HepG2 (cell line): ENCODE data around the gene HS6ST1. TPM values are rescaled to one million over a fixed set of nuclear protein-coding genes. Genes with fewer than 3 reads are reported as not detected.

Source experiments
- ARNTL ChIP-seq: sonication (generic); formaldehyde crosslinking; IDR thresholded peaks from 2 replicates; pipeline ENCODE4 v1.4.0; 2020; ENCODE audit warnings: mild to moderate bottlenecking, missing genetic modification reagents
- FOXA3 ChIP-seq: IDR thresholded peaks from 2 replicates; pipeline ENCODE4 v1.6.1; 2016; ENCODE audit warnings: missing genetic modification reagents, missing compliant biosample characterization
- HNRNPK ChIP-seq: fragments of 200-400 bp; formaldehyde crosslinking; IDR thresholded peaks from 2 replicates; pipeline ENCODE4 v1.6.1; 2018; ENCODE audit warnings: low read length, low read depth, moderate library complexity, mild to moderate bottlenecking; ENCODE audit not compliant: poor library complexity, severe bottlenecking
- MAFF ChIP-seq: IDR thresholded peaks from 2 replicates; pipeline ENCODE4 v1.6.1; 2011; ENCODE audit warnings: low read depth, low read length, improper control_type of control experiment
- MED1 ChIP-seq: sonication (generic); formaldehyde crosslinking; IDR thresholded peaks from 2 replicates; pipeline ENCODE4 v1.4.0; 2020; ENCODE audit warnings: missing genetic modification reagents
- MIER2 ChIP-seq: IDR thresholded peaks from 2 replicates; pipeline ENCODE4 v1.6.1; 2016; ENCODE audit warnings: missing biosample characterization, missing genetic modification reagents
- NR3C1 ChIP-seq: sonication (generic); formaldehyde crosslinking; IDR thresholded peaks from 2 replicates; pipeline ENCODE4 v1.4.0; 2020; ENCODE audit warnings: missing genetic modification reagents
- PCBP2 ChIP-seq: fragments of 200-400 bp; formaldehyde crosslinking; optimal IDR thresholded peaks from 2 replicates; pipeline ENCODE3; 2018; ENCODE audit warnings: low read length, low read depth; ENCODE audit not compliant: poor library complexity, severe bottlenecking
- PHF21A ChIP-seq: sonication (generic); formaldehyde crosslinking; IDR thresholded peaks from 2 replicates; pipeline ENCODE4 v1.5.0; 2020; ENCODE audit warnings: mild to moderate bottlenecking, missing genetic modification reagents
- REPIN1 ChIP-seq: sonication (generic); formaldehyde crosslinking; IDR thresholded peaks from 2 replicates; pipeline ENCODE4 v1.8.0; 2022; ENCODE audit warnings: missing genetic modification reagents, low read depth, mild to moderate bottlenecking, borderline replicate concordance
- SP140L ChIP-seq: sonication (generic); formaldehyde crosslinking; IDR thresholded peaks from 2 replicates; pipeline ENCODE4 v1.4.0; 2020; ENCODE audit warnings: missing genetic modification reagents, borderline replicate concordance
- SRSF1 ChIP-seq: fragments of 200-400 bp; formaldehyde crosslinking; optimal IDR thresholded peaks from 2 replicates; pipeline ENCODE3; 2017; ENCODE audit warnings: mild to moderate bottlenecking, low read depth, low read length, moderate library complexity
- ZC3H13 ChIP-seq: sonication (generic); formaldehyde crosslinking; IDR thresholded peaks from 2 replicates; pipeline ENCODE4 v1.8.1; 2023; ENCODE audit warnings: mild to moderate bottlenecking, missing genetic modification reagents, moderate library complexity
- ZFAT ChIP-seq: sonication (generic); formaldehyde crosslinking; conservative IDR thresholded peaks from 2 replicates; pipeline ENCODE4 v1.8.1; 2023; ENCODE audit warnings: missing genetic modification reagents, inconsistent platforms
- ZNF143 ChIP-seq: sonication (generic); formaldehyde crosslinking; IDR thresholded peaks from 2 replicates; pipeline ENCODE4 v1.4.0; 2020; ENCODE audit warnings: missing genetic modification reagents
- ZNF230 ChIP-seq: sonication (generic); formaldehyde crosslinking; IDR thresholded peaks from 2 replicates; pipeline ENCODE4 v1.4.0; 2020; ENCODE audit warnings: mild to moderate bottlenecking, missing genetic modification reagents
- ZNF496 ChIP-seq: sonication (generic); formaldehyde crosslinking; IDR thresholded peaks from 2 replicates; pipeline ENCODE4 v1.8.1; 2023; ENCODE audit warnings: mild to moderate bottlenecking, moderate library complexity, missing genetic modification reagents; ENCODE audit not compliant: insufficient replicate concordance
- ZNF660 ChIP-seq: sonication (generic); formaldehyde crosslinking; IDR thresholded peaks from 2 replicates; pipeline ENCODE4 v1.5.1; 2020; ENCODE audit warnings: mild to moderate bottlenecking, low read depth, missing genetic modification reagents, borderline replicate concordance
- polyA plus RNA-seq, 8 experiments: library from polyadenylated mRNA; depleted of rRNA in 3 of 8; stranded (reverse) in 7 of 8; unstranded in 1 of 8; fragments of >200 nt; fragmentation: Illumina TruSeq in 4 of 8; extraction: Trizol in 4 of 8; gene quantifications; 2 replicates each; pipeline versions ENCODE4 v1.2.1 to v1.2.3, GENCODE V29; 2011 to 2016; ENCODE audit warnings: low read depth in 4 of 8, missing spikeins in 1 of 8, mixed read lengths in 1 of 8; ENCODE audit not compliant: insufficient read depth in 1 of 8
- total RNA-seq, 5 experiments: library from RNA; depleted of rRNA; stranded (reverse); fragments of >200 nt; fragmentation: Illumina TruSeq; extraction: Trizol; gene quantifications; 2 replicates each; pipeline ENCODE4 v1.2.3, GENCODE V29; 2016; ENCODE audit warnings: low read depth in 1 of 5
- TF ChIP-seq, protein P1 (sequence below): sonication (generic); formaldehyde crosslinking; IDR thresholded peaks from 2 replicates; pipeline ENCODE4 v1.4.0; 2020; ENCODE audit warnings: mild to moderate bottlenecking, low read depth, missing genetic modification reagents
- TF ChIP-seq, protein P2 (sequence below): sonication (generic); formaldehyde crosslinking; IDR thresholded peaks from 2 replicates; pipeline ENCODE4 v1.5.1; 2020; ENCODE audit warnings: missing genetic modification reagents, mild to moderate bottlenecking, borderline replicate concordance
- TF ChIP-seq, protein P3 (sequence below): sonication (generic); formaldehyde crosslinking; IDR thresholded peaks from 2 replicates; pipeline ENCODE4 v1.5.0; 2020; ENCODE audit warnings: missing genetic modification reagents
- TF ChIP-seq, protein P4 (sequence below): sonication (generic); formaldehyde crosslinking; IDR thresholded peaks from 2 replicates; pipeline ENCODE4 v1.5.0; 2020; ENCODE audit warnings: missing genetic modification reagents
- TF ChIP-seq, protein P5 (sequence below): sonication (generic); formaldehyde crosslinking; IDR thresholded peaks from 2 replicates; pipeline ENCODE4 v1.8.1; 2023; ENCODE audit warnings: mild to moderate bottlenecking, missing genetic modification reagents

The HS6ST1 gene
- total and polyA plus RNA-seq, 2 of the 13 experiments (the other 11 are each of a cell fraction or from before 2014, with no cell fraction given), result 34.5 to 84.6 TPM

DNA sequence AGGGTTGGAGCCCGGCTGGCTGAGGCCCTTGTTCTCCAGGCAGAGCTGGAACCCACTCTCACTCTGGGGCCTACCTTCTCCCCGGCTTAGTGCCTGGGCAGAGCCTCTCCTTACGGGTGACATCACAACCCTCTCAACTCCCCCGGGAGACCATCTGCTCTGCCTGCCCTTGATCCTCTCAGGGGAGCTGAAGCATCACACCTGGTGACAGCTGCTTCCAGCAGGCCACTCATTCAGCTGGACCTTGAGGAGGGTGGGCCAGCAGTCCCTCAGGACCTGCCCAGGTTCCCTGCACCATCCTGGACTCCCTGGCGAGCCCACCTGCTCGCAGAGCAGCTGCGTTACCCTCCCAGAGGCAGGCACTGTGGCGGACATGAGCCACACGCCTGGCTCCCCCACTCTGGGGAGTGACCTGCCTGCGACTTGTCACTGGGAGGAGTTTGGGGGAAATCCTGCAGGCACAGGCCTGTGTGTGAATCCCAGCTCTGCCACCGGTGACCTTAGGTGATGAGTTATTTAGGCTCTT lies 13.1 kb downstream of the HS6ST1 start (continued):
- TF ChIP-seq PCBP2, result no peak
- no peak for TF ChIP-seq ARNTL (CRISPR knock-in tag)
- no peak for TF ChIP-seq PHF21A (CRISPR knock-in tag)
- TF ChIP-seq MIER2 (CRISPR knock-in tag), result no peak
- TF ChIP-seq ZNF660 (CRISPR knock-in tag), result 0 out of 2 replicates have a peak, but pooled peaks have one; percentile 29
- TF ChIP-seq, protein P1, sequence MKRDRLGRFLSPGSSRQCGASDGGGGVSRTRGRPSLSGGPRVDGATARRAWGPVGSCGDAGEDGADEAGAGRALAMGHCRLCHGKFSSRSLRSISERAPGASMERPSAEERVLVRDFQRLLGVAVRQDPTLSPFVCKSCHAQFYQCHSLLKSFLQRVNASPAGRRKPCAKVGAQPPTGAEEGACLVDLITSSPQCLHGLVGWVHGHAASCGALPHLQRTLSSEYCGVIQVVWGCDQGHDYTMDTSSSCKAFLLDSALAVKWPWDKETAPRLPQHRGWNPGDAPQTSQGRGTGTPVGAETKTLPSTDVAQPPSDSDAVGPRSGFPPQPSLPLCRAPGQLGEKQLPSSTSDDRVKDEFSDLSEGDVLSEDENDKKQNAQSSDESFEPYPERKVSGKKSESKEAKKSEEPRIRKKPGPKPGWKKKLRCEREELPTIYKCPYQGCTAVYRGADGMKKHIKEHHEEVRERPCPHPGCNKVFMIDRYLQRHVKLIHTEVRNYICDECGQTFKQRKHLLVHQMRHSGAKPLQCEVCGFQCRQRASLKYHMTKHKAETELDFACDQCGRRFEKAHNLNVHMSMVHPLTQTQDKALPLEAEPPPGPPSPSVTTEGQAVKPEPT (CRISPR knock-in tag), result no peak
- TF ChIP-seq ZNF230, result no peak
- no peak for TF ChIP-seq ZNF143 (CRISPR knock-in tag)
- TF ChIP-seq, protein P2, sequence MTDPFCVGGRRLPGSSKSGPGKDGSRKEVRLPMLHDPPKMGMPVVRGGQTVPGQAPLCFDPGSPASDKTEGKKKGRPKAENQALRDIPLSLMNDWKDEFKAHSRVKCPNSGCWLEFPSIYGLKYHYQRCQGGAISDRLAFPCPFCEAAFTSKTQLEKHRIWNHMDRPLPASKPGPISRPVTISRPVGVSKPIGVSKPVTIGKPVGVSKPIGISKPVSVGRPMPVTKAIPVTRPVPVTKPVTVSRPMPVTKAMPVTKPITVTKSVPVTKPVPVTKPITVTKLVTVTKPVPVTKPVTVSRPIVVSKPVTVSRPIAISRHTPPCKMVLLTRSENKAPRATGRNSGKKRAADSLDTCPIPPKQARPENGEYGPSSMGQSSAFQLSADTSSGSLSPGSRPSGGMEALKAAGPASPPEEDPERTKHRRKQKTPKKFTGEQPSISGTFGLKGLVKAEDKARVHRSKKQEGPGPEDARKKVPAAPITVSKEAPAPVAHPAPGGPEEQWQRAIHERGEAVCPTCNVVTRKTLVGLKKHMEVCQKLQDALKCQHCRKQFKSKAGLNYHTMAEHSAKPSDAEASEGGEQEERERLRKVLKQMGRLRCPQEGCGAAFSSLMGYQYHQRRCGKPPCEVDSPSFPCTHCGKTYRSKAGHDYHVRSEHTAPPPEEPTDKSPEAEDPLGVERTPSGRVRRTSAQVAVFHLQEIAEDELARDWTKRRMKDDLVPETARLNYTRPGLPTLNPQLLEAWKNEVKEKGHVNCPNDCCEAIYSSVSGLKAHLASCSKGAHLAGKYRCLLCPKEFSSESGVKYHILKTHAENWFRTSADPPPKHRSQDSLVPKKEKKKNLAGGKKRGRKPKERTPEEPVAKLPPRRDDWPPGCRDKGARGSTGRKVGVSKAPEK (CRISPR knock-in tag), result no peak
- TF ChIP-seq, protein P3, sequence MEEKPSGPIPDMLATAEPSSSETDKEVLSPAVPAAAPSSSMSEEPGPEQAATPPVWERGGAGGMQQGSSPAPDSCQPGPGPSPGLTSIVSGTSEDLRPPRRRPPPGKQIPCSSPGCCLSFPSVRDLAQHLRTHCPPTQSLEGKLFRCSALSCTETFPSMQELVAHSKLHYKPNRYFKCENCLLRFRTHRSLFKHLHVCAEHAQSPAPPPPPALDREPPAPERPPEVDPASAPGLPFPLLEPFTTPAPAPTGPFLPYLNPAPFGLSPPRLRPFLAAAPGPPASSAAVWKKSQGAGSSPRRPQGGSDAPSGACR, result peak; percentile 87; the same call in 1 of the 2 replicates
- TF ChIP-seq SP140L (CRISPR knock-in tag), result no peak
- TF ChIP-seq, protein P4, sequence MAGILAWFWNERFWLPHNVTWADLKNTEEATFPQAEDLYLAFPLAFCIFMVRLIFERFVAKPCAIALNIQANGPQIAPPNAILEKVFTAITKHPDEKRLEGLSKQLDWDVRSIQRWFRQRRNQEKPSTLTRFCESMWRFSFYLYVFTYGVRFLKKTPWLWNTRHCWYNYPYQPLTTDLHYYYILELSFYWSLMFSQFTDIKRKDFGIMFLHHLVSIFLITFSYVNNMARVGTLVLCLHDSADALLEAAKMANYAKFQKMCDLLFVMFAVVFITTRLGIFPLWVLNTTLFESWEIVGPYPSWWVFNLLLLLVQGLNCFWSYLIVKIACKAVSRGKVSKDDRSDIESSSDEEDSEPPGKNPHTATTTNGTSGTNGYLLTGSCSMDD (CRISPR knock-in tag), result no peak
- peak; percentile 3 for TF ChIP-seq SRSF1
- no peak for TF ChIP-seq ZNF496 (CRISPR knock-in tag)
- TF ChIP-seq REPIN1 (CRISPR knock-in tag), result 0 out of 2 replicates have a peak, but pooled peaks have one; percentile 6
- no peak for TF ChIP-seq NR3C1
- no peak for TF ChIP-seq MAFF
- no peak for TF ChIP-seq ZFAT (CRISPR knock-in tag)
- TF ChIP-seq HNRNPK, result no peak
- TF ChIP-seq ZC3H13 (CRISPR knock-in tag), result peak; percentile 34; the same call in 1 of the 2 replicates
- TF ChIP-seq, protein P5, sequence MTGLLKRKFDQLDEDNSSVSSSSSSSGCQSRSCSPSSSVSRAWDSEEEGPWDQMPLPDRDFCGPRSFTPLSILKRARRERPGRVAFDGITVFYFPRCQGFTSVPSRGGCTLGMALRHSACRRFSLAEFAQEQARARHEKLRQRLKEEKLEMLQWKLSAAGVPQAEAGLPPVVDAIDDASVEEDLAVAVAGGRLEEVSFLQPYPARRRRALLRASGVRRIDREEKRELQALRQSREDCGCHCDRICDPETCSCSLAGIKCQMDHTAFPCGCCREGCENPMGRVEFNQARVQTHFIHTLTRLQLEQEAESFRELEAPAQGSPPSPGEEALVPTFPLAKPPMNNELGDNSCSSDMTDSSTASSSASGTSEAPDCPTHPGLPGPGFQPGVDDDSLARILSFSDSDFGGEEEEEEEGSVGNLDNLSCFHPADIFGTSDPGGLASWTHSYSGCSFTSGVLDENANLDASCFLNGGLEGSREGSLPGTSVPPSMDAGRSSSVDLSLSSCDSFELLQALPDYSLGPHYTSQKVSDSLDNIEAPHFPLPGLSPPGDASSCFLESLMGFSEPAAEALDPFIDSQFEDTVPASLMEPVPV (CRISPR knock-in tag), result no peak
- TF ChIP-seq FOXA3 (CRISPR knock-in tag), result no peak
- TF ChIP-seq MED1, result no peak
